NCI-H748 (cell line): Measurements from ENCODE around the gene LIMCH1.

Experiments used
- DNase-seq: peaks from one replicate; lab custom pipeline; 2025; ENCODE audit not compliant: unreplicated experiment; lab: John Stamatoyannopoulos, UW

Gene LIMCH1

GRCh38 chr4:41559940-41560516 lies 22.1 kb downstream of the LIMCH1 start:
- no peak for DNase-seq

GRCh38 chr4:41561244-41561643 lies 23.3 kb downstream of the LIMCH1 start:
- no peak for DNase-seq

- DNase-seq: no peak
These were observed 29.2 kb downstream of the LIMCH1 start for GRCh38 chr4:41567186-41567585.

- no peak for DNase-seq
These were observed 30.4 kb downstream of the LIMCH1 start for GRCh38 chr4:41568363-41568762.

GRCh38 chr4:41569961-41570360 lies 32.0 kb downstream of the LIMCH1 start:
- no peak for DNase-seq

- DNase-seq: no peak
These were observed 33.5 kb downstream of the LIMCH1 start for GRCh38 chr4:41571422-41571821.

GRCh38 chr4:41572516-41572915 lies 34.6 kb downstream of the LIMCH1 start:
- no peak for DNase-seq

- DNase-seq: no peak
These were observed 35.0 kb downstream of the LIMCH1 start for GRCh38 chr4:41572956-41573355.

- DNase-seq: no peak
These were observed 35.6 kb downstream of the LIMCH1 start for GRCh38 chr4:41573502-41574001.

GRCh38 chr4:41575207-41575606 lies 37.2 kb downstream of the LIMCH1 start:
- no peak for DNase-seq

GRCh38 chr4:41575665-41576064 lies 37.7 kb downstream of the LIMCH1 start:
- DNase-seq: no peak

GRCh38 chr4:41579043-41579442 lies 41.1 kb downstream of the LIMCH1 start:
- DNase-seq: no peak

- no peak for DNase-seq
These were observed 41.6 kb downstream of the LIMCH1 start for GRCh38 chr4:41579526-41579925.

GRCh38 chr4:41580007-41580406 lies 42.0 kb downstream of the LIMCH1 start:
- no peak for DNase-seq

GRCh38 chr4:41586675-41587225 lies 48.8 kb downstream of the LIMCH1 start:
- DNase-seq: no peak

- DNase-seq: no peak
These were observed 49.3 kb downstream of the LIMCH1 start for GRCh38 chr4:41587286-41587685.

GRCh38 chr4:41590591-41590990 lies 52.6 kb downstream of the LIMCH1 start:
- peak; percentile 88 for DNase-seq

- DNase-seq: no peak
These were observed 56.5 kb downstream of the LIMCH1 start for GRCh38 chr4:41594432-41594831.

GRCh38 chr4:41597494-41597893 lies 59.5 kb downstream of the LIMCH1 start:
- DNase-seq: no peak

- DNase-seq: no peak
These were observed 60.6 kb downstream of the LIMCH1 start for GRCh38 chr4:41598580-41598979.

- no peak for DNase-seq
These were observed 61.3 kb downstream of the LIMCH1 start for GRCh38 chr4:41599192-41599786.

- DNase-seq: peak; percentile 75
These were observed 62.4 kb downstream of the LIMCH1 start for GRCh38 chr4:41600243-41600912.
